Measurements from ENCODE around the gene NPAT. TPM values are rescaled to one million over a fixed set of nuclear protein-coding genes. Genes with fewer than 3 reads are reported as not detected.

Gene NPAT
- total RNA-seq, 4 donors from 2014 or later: 9.5 to 14.9 (median 12.4) TPM

GRCh38 chr11:108148556-108148955 is 73.9 kb downstream of the NPAT start:
- Histone ChIP-seq H3K27me3 (no peaks in the 10 kb centered on the region), H3K4me3 (no peak overlapping the region), H3K27ac (no peak overlapping the region), H3K9me3 (no peaks in the 10 kb centered on the region), H3K36me3 (peaks cover 18 to 97% of the 10 kb centered on the region in 2 donors), H3K4me1 (no peaks in the 10 kb centered on the region)
- 41 to 75% methylated on average over 2 to 3 of the region's 3 CpGs for WGBS, 2 donors (ENCODE audit: low coverage in 1 of 2)
- ATAC-seq: no peak
- no peak for TF ChIP-seq POLR2A (IDR thresholded peaks at IDR 0.05)
- TF ChIP-seq POLR2AphosphoS5 (IDR thresholded peaks at IDR 0.05): no peak
- TF ChIP-seq, protein P1, sequence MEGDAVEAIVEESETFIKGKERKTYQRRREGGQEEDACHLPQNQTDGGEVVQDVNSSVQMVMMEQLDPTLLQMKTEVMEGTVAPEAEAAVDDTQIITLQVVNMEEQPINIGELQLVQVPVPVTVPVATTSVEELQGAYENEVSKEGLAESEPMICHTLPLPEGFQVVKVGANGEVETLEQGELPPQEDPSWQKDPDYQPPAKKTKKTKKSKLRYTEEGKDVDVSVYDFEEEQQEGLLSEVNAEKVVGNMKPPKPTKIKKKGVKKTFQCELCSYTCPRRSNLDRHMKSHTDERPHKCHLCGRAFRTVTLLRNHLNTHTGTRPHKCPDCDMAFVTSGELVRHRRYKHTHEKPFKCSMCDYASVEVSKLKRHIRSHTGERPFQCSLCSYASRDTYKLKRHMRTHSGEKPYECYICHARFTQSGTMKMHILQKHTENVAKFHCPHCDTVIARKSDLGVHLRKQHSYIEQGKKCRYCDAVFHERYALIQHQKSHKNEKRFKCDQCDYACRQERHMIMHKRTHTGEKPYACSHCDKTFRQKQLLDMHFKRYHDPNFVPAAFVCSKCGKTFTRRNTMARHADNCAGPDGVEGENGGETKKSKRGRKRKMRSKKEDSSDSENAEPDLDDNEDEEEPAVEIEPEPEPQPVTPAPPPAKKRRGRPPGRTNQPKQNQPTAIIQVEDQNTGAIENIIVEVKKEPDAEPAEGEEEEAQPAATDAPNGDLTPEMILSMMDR (IDR thresholded peaks at IDR 0.05): no peak
- no peak for TF ChIP-seq EP300 (IDR thresholded peaks at IDR 0.05)

GRCh38 chr11:108147150-108147549 is 75.3 kb downstream of the NPAT start:
- Histone ChIP-seq H3K9me3 (no peaks in the 10 kb centered on the region), H3K27me3 (no peaks in the 10 kb centered on the region), H3K36me3 (peaks cover 18 to 99% of the 10 kb centered on the region in 2 donors), H3K27ac (no peak overlapping the region), H3K4me3 (no peak overlapping the region), H3K4me1 (no peaks in the 10 kb centered on the region)
- WGBS, 2 donors (ENCODE audit: low coverage in 1 of 2): 38 to 40% methylated on average over 1 of the region's 1 CpG
- no peak for ATAC-seq
- TF ChIP-seq EP300 (IDR thresholded peaks at IDR 0.05): no peak
- TF ChIP-seq POLR2A (IDR thresholded peaks at IDR 0.05): no peak
- TF ChIP-seq, protein P1 (IDR thresholded peaks at IDR 0.05): no peak
- TF ChIP-seq POLR2AphosphoS5 (IDR thresholded peaks at IDR 0.05): no peak

DNA sequence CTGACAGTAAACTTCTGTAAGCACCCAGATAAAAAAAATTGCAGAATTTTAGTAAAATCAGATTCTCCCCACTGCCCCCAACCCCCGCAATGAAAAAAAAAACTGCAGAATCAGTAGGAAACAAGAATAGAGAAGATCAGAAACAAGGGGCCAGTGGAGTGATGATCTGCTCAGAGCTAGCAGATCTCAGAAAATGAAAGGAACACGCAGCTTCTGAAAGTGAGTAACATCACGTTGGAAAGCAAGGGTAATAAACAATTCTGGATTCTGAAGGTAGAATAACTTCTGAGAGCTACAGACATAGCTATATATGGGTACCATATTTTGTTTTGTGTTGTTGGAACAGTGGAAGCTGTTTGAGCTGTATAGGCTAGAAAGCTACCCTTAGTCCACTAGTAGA is 77.8 kb downstream of the NPAT start:
- H3K27ac ChIP-seq: no peak overlapping the region
- 81 to 93% methylated on average over 2 to 3 of the region's 3 CpGs for WGBS, 2 donors (ENCODE audit: low coverage in 1 of 2)
- no peak overlapping the region for H3K4me3 ChIP-seq
- no peak for ATAC-seq
- H3K27me3 ChIP-seq: no peaks in the 10 kb centered on the region
- H3K36me3 ChIP-seq: peaks cover 8 to 100% of the 10 kb centered on the region in 2 donors
- H3K9me3 ChIP-seq: no peaks in the 10 kb centered on the region
- TF ChIP-seq POLR2AphosphoS5 (IDR thresholded peaks at IDR 0.05): no peak
- TF ChIP-seq POLR2A (IDR thresholded peaks at IDR 0.05): no peak
- TF ChIP-seq, protein P1 (IDR thresholded peaks at IDR 0.05): no peak
- no peak for TF ChIP-seq EP300 (IDR thresholded peaks at IDR 0.05)
- H3K4me1 ChIP-seq: no peaks in the 10 kb centered on the region

- H3K4me3 ChIP-seq: no peak overlapping the region
- H3K36me3 ChIP-seq: peaks cover 5 to 99% of the 10 kb centered on the region in 2 donors
- TF ChIP-seq POLR2AphosphoS5 (IDR thresholded peaks at IDR 0.05) (no peak), POLR2A (IDR thresholded peaks at IDR 0.05) (no peak), EP300 (IDR thresholded peaks at IDR 0.05) (no peak)
- TF ChIP-seq, protein P1 (IDR thresholded peaks at IDR 0.05): no peak
- H3K27ac ChIP-seq: no peak overlapping the region
- no peaks in the 10 kb centered on the region for H3K27me3 ChIP-seq
- H3K9me3 ChIP-seq: no peaks in the 10 kb centered on the region
- 78 to 85% methylated on average over 5 to 6 of the region's 7 CpGs for WGBS, 2 donors (ENCODE audit: low coverage in 1 of 2)
- H3K4me1 ChIP-seq: no peaks in the 10 kb centered on the region
- ATAC-seq: no peak
Observed at GRCh38 chr11:108142304-108142703, 80.1 kb downstream of the NPAT start.

DNA sequence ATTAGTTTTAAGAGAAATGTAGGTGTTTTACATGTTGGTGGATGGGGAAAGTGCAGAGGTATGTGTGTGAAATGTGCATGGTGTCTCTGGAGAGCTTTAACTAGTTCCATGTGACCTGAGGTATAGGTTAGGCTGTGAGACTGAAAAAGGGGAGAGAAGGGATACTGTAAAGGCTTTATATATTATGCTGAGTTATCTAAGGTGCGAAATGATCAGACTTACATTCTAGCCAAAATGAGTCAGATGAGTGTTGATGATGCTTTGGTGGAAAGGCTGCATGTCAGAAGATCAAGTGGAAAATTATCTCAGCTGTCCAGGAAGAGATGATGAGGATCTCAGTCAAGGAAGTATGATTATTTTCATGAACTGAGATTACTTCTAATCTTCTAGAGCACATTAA is 85.2 kb downstream of the NPAT start:
- Histone ChIP-seq H3K27ac (no peak overlapping the region), H3K9me3 (no peaks in the 10 kb centered on the region), H3K36me3 (peaks cover 0 to 92% of the 10 kb centered on the region in 2 donors), H3K4me3 (no peak overlapping the region), H3K27me3 (no peaks in the 10 kb centered on the region), H3K4me1 (peaks cover 0 to 12% (median 0%) of the 10 kb centered on the region in 3 donors)
- ATAC-seq: no peak
- TF ChIP-seq POLR2AphosphoS5 (IDR thresholded peaks at IDR 0.05) (no peak), POLR2A (IDR thresholded peaks at IDR 0.05) (no peak)
- 95 to 100% methylated on average over 1 of the region's 1 CpG for WGBS, 2 donors (ENCODE audit: low coverage in 1 of 2)

Data from gastroesophageal sphincter (tissue), 4 donors.